GM15510 (cell line): ENCODE measurements around the gene RGS9.

Experiments used
- POLR2A ChIP-seq: IDR thresholded peaks from 3 replicates; pipeline ENCODE4 v1.6.1; 2011; ENCODE audit warnings: borderline replicate concordance; ENCODE audit not compliant: insufficient read length; ENCODE audit errors: extremely low read depth

Gene RGS9

GRCh38 chr17:65137021-65137939 lies at the start of gene RGS9:
RGS9 (plus strand) TSS chr17:65137370; CDS start chr17:65137541, 171 bp downstream.
- TF ChIP-seq POLR2A: no peak

GRCh38 chr17:65088621-65089360 lies 48.4 kb upstream of the RGS9 start:
- no peak for TF ChIP-seq POLR2A

- no peak for TF ChIP-seq POLR2A
Measured at GRCh38 chr17:65092262-65092661, 44.9 kb upstream of the RGS9 start.

GRCh38 chr17:65093930-65094329 lies 43.2 kb upstream of the RGS9 start:
- no peak for TF ChIP-seq POLR2A

GRCh38 chr17:65095465-65095864 lies 41.7 kb upstream of the RGS9 start:
- no peak for TF ChIP-seq POLR2A

- no peak for TF ChIP-seq POLR2A
Measured at GRCh38 chr17:65097110-65097509, 40.1 kb upstream of the RGS9 start.

- no peak for TF ChIP-seq POLR2A
Measured at GRCh38 chr17:65099475-65099874, 37.7 kb upstream of the RGS9 start.

- peak; percentile 34 for TF ChIP-seq POLR2A
Measured at GRCh38 chr17:65099941-65100315, 37.2 kb upstream of the RGS9 start.

- TF ChIP-seq POLR2A: no peak
Measured at GRCh38 chr17:65100316-65101140, 36.6 kb upstream of the RGS9 start.

- no peak for TF ChIP-seq POLR2A
Measured at GRCh38 chr17:65101371-65101770, 35.8 kb upstream of the RGS9 start.

GRCh38 chr17:65102235-65102634 lies 34.9 kb upstream of the RGS9 start:
- no peak for TF ChIP-seq POLR2A

- no peak for TF ChIP-seq POLR2A
Measured at GRCh38 chr17:65102788-65103187, 34.4 kb upstream of the RGS9 start.

GRCh38 chr17:65103431-65103830 lies 33.7 kb upstream of the RGS9 start:
- no peak for TF ChIP-seq POLR2A

GRCh38 chr17:65103896-65104295 lies 33.3 kb upstream of the RGS9 start:
- no peak for TF ChIP-seq POLR2A

- no peak for TF ChIP-seq POLR2A
Measured at GRCh38 chr17:65104541-65104940, 32.6 kb upstream of the RGS9 start.
